GM04503 (cell line): ENCODE measurements around the gene WDR62.

Experiments
- DNase-seq: peaks from one replicate; pipeline ENCODE4 v3.0.0-alpha.2; 2012; ENCODE audit warnings: low read depth

The WDR62 gene

GRCh38 chr19:36079389-36079945 is 24.8 kb downstream of the WDR62 start:
- no peak for DNase-seq

DNA sequence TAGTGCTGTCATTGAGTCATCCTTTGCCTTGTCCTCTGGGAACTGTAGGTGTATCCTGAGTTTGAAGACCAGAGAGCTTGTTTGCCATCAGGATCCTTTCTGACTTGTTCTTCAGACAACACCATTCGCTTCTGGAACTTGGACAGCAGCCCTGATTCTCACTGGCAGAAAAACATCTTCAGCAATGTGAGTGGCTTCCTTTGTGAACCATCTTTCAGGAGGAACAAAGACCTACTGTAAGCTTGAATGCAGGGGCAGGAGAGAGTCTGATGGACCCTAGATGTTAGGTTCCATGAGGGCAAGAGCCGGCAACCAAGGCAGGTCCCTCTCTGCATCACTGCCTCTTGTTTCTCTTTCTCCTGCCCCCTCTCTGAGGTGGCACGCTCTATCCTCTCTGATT is 26.7 kb downstream of the WDR62 start:
- no peak for DNase-seq

GRCh38 chr19:36081894-36082293 is 27.2 kb downstream of the WDR62 start:
- no peak for DNase-seq

GRCh38 chr19:36082916-36083315 is 28.2 kb downstream of the WDR62 start:
- no peak for DNase-seq

DNA sequence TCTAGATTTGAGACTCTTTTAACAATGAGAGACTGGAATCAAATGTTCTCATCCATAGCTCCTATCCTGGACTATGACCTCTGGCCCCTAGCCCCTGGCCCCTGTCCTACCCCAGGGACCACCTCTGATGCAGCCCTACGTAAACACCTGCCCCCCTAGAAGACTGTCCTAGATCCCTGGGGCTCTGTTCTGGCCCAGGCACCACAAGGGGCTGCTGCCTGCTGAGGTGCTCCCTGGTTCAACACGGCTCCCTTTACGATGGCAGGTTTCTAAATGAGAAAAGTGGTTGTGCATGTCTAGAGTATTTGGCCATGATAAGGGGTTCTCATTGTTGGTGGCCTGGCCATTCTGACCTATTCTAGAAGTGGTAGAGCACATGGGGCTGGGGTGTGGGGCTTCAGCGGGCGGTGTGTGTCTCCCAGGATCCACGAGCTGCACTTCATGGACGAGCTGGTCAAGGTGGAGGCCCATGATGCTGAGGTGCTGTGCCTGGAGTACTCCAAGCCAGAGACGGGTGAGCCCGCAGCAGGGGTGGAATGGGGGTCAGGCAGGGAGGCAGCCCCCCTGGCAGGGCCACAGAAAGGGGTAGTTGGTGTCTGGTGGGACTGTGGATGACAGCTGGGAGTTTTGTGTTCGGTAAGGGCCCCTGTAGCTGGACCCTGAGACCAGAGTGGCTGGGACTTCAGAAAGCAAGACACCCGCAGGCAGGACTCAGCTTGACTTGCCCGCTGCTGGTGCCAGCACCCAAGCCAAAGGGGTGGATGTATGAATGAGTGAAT is 29.7 kb downstream of the WDR62 start:
- no peak for DNase-seq

- no peak for DNase-seq
Measured at GRCh38 chr19:36086326-36086725, 31.6 kb downstream of the WDR62 start.

GRCh38 chr19:36089847-36090246 is 35.1 kb downstream of the WDR62 start:
- DNase-seq = no peak

DNA sequence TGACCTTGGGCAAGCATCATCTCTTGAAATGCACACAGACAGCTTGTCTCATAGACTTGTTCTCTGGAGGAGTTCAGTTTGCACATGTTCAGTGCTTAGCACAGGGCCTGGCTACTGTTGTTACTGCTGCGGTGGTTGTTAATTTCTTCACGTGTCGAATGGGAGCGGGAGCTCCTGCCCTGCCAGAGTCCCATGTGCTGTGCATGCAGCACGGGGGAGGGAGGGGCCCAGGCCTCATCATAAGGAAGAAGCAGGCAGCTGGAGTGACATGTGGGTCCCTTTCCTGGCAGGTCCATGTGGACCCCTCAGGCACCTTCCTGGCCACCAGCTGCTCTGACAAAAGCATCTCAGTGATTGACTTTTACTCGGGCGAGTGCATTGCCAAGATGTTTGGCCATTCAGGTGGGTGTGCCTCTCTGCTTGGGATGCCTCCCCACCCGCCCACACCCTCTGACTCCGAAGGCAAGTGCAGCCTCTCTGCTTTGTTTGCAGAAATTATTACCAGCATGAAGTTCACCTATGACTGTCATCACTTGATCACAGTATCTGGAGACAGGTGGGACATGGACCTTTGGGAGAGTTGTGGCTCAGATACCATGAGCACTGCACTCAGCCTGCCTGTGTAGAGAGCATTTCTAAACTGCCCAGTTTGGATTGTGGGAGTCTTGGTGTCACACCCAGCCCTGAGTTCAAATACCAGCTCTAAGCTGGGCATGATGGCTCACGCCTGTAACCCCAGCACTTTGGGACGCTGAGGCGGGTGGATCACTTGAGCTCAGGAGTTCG is 36.4 kb downstream of the WDR62 start:
- no peak for DNase-seq

- DNase-seq = no peak
Measured at GRCh38 chr19:36092566-36092965, 37.9 kb downstream of the WDR62 start.

- no peak for DNase-seq
Measured at GRCh38 chr19:36093146-36093662, 38.5 kb downstream of the WDR62 start.

GRCh38 chr19:36093687-36094086 is 39.0 kb downstream of the WDR62 start:
- DNase-seq = no peak

DNA sequence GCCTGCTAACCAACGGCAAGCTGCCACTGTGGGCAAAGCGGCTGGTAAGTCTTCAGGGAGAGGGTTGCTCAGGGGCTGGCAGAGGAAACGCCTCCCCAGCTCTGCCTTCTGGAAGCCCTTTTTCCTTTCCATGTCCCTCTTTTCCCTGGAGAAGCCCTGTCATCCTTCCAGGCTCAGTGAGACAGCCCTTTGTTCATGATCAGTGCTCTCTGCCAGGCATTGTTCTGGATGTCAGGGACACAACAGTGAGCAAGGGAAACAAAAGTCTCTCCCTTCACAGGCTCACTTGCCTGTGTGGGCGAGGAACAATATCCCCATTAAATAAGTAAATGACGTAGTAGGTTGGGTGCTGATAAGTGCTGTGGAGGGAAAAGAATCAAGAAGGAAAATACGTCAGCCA is 42.3 kb downstream of the WDR62 start:
- no peak for DNase-seq

DNA sequence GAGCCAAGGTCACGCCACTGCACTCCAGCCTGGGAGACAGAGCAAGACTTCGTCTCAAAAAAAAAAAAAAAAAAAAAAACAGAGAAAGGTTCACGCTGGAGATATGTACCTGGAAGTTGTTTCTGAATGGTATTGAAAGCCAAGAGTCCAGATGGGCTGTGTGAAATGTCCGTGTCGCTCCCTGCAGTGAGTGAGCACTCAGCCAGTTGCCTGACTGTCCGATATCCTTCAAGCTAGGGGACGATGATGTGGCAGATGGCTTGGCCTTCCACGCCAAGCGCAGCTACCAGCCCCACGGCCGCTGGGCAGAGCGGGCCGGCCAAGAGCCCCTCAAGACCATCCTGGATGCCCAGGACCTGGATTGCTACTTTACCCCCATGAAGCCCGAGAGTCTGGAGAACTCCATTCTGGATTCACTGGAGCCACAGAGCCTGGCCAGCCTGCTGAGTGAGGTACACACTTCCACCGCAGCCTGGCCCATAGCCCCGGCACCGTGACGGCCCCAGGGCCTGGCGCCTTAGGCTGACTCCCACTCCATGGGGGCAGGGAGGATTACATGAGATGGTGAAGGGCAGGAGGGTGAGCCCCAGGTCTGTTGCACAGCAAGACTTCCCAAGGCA is 44.6 kb downstream of the WDR62 start:
- no peak for DNase-seq

GRCh38 chr19:36100476-36100875 is 45.8 kb downstream of the WDR62 start:
- no peak for DNase-seq

- no peak for DNase-seq
Measured at GRCh38 chr19:36101550-36102327, 47.0 kb downstream of the WDR62 start.

DNA sequence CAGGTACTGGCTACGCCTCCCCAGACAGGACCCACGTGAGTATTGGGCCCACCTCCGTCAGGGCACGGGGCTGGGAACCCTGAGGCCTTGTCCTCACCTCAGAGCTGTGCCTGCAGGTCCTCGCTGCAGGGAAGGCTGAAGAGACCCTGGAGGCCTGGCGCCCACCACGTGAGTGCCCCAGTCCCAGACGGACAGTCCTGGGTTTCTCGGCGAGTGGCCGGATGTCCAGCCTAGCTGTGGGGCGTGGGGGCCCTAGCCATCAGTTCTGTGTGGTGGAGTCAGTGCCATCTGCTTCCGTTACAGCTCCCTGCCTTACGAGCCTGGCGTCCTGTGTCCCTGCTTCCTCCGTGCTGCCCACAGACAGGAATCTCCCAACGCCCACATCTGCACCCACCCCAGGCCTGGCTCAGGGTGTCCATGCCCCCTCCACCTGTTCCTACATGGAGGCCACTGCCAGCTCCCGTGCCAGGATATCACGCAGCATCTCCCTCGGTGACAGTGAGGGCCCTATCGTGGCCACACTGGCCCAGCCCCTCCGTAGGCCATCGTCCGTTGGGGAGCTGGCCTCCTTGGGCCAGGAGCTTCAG is 48.4 kb downstream of the WDR62 start:
- no peak for DNase-seq

DNA sequence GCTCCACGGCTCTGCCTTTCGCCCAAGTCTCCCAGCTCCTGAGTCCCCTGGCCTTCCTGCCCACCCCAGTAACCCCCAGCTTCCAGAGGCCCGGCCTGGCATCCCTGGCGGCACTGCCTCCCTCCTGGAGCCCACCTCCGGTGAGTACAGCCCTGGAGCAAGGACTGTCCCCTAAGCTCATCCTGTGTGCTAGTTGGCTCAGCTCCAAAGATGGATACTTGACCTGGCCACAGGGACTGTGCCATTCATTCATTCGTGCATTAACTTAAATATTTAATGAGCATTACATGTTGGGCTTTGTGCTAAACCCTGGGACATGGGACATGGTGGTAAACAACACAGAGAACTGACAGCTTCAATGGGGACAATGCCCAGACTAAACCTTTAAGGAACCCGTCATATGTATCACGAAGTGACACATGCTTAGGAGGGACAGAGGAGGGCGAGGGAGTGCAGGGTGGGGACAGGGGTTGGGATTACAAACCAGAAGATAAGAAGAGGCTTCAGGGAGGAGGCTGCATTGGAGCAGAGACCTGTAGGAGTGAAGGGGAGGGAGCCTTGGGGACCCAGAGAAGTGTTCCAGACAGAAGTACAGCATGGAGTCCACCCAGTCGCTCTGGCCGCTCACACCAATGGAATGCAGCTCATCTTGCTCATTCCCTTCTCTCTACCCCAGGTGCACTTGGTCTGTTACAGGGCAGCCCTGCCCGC is 49.3 kb downstream of the WDR62 start:
- no peak for DNase-seq

GRCh38 chr19:36106441-36106840 is 51.7 kb downstream of the WDR62 start:
- no peak for DNase-seq

GRCh38 chr19:36106991-36107390 is 52.3 kb downstream of the WDR62 start:
- DNase-seq = no peak

- DNase-seq = no peak
Measured at GRCh38 chr19:36108684-36109083, 54.0 kb downstream of the WDR62 start.
